Bronchial epithelial cell (primary cell): ENCODE results near the gene RFX8. TPM values are rescaled to one million over a fixed set of nuclear protein-coding genes. Genes with fewer than 3 reads are reported as not detected.
"Not testable (repeated sequence)": the region's sequence is repeated elsewhere in the genome, so short reads cannot be mapped to it uniquely, and the experiment has no call there.

ENCODE experiments used
- DNase-seq: peaks from one replicate; pipeline ENCODE4 v3.0.0-alpha.2; 2010; ENCODE audit warnings: low read depth
- FAIRE-seq: peaks from 2 replicates; lab custom pipeline; 2011; peaks lifted over from hg19 to GRCh38; lab: Jason Lieb, UNC
- H3K27me3 ChIP-seq: 2 replicates; pipeline ENCODE4 v1.5.1; 2011; ENCODE audit warnings: low read length; ENCODE audit not compliant: control insufficient read depth, insufficient read depth
- H3K36me3 ChIP-seq: 2 replicates; pipeline ENCODE4 v1.5.1; 2011; ENCODE audit warnings: low read length; ENCODE audit not compliant: control insufficient read depth, insufficient read depth
- H3K4me3 ChIP-seq: 2 replicates; pipeline ENCODE4 v1.5.1; 2011; ENCODE audit warnings: mild to moderate bottlenecking, low read depth, low read length, control low read depth
- total RNA-seq: library from RNA; depleted of rRNA; stranded (reverse); fragments of >200 nt; gene quantifications from 2 replicates; pipeline ENCODE4 v1.2.1, GENCODE V29; 2014
- TF ChIP-seq, protein P1 (sequence below): IDR thresholded peaks from 2 replicates; pipeline ENCODE4 v1.5.1; 2011; ENCODE audit warnings: mild to moderate bottlenecking, moderate library complexity, low read length, control low read depth, inconsistent platforms; ENCODE audit not compliant: insufficient read depth, severe bottlenecking

RFX8 gene
- total RNA-seq, 1 donor from 2014 or later: not detected

DNA sequence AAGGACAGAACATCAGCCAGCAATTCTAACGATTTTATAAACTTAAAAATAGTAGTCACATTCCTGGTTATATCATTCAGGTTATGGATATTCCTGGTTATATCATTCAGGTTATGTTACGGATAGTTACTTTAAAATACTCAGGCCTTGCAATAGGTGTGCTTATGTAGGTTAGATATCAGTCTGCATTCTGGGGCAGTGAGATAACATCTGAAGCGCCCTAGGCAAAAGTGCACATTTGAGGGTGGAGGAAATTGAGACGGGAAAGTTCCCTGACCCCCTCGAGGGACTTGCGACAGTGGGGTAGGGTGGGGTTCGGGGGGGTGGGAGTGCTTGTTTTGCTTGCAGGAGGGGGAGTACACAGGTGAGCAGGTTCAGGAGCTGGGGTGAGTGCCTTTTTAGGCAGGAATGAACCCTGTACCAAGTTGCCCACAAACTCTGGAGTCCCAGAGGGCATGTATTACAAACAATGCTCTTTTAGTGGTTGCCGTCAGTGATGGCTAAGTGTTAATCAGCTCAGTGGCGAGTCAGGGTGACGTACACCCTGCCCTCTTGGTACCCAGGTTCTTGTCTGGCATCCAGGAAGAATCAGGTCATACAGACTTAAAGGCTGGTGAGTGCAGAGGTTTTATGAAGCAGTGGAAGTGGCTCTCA, 119.4 kb downstream of the RFX8 start:
- DNase-seq: peak; percentile 84
- FAIRE-seq: no peak
- no peaks in the 10 kb centered on the region for H3K36me3 ChIP-seq
- TF ChIP-seq, protein P1, sequence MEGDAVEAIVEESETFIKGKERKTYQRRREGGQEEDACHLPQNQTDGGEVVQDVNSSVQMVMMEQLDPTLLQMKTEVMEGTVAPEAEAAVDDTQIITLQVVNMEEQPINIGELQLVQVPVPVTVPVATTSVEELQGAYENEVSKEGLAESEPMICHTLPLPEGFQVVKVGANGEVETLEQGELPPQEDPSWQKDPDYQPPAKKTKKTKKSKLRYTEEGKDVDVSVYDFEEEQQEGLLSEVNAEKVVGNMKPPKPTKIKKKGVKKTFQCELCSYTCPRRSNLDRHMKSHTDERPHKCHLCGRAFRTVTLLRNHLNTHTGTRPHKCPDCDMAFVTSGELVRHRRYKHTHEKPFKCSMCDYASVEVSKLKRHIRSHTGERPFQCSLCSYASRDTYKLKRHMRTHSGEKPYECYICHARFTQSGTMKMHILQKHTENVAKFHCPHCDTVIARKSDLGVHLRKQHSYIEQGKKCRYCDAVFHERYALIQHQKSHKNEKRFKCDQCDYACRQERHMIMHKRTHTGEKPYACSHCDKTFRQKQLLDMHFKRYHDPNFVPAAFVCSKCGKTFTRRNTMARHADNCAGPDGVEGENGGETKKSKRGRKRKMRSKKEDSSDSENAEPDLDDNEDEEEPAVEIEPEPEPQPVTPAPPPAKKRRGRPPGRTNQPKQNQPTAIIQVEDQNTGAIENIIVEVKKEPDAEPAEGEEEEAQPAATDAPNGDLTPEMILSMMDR: no peak
- H3K4me3 ChIP-seq: no peak overlapping the region
- H3K27me3 ChIP-seq: no peaks in the 10 kb centered on the region

DNA sequence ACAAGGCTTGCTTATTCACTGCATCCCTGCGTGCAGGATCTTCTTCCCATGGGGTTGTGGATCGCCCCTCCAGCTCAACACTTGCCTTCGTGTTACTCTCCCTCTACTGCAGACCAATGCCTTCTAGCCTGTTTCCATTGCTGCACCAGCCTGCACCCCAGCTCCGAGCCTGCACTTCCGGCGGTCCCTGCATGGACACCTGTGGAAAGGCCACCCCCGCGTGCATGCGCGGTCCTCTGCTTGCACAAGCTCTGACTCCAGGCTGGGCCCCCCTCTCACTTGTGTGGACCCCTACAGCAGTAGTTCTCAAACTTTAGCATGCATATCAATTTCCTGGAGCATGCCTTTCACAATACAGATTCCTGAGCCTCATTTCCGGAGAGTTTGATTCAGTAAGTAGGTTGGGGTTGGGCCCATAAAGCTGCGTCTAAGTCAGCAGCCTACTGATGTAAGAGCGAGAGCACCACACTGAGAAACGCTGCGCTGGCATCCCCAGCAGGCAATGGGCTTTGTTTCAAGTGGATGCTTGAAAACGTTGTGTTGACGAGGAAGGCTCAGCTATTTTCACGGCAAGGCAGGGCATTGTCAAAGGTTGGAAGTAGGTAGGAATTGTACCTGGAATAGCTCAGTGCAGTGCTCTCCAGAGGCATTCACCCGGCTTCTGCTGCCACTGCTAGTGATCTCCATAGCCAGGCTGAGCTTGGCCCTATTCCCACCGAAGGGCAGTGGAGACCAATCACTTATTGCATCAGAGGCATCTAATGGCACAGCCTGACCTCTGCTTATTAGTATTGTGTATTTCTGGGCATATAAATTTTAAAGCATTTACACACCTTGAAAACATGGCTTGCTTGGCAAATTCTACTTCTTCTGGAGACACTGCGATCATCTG, 120.2 kb downstream of the RFX8 start:
- DNase-seq: no peak
- FAIRE-seq: no peak
- no peaks in the 10 kb centered on the region for H3K27me3 ChIP-seq
- no peak overlapping the region for H3K4me3 ChIP-seq
- TF ChIP-seq, protein P1: no peak
- H3K36me3 ChIP-seq: no peaks in the 10 kb centered on the region

DNA sequence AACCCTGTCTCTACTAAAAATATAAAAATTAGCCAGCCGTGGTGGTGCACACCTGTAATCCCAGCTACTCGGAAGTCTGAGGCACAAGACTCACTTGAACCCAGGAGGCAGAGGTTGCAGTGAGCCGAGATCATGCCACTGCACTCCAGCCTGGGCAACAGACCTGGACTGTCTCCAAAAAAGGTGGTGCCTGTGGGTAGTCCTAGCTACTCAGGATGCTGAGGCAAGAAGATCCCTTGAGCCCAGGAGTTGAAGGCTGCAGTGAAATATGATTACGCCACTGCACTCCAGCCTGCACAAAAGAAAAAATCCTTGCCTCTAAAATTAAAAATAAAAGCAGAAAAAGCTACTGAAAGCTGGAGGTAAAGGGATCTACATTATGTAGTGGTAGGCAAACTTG, 122.3 kb downstream of the RFX8 start:
- not testable (repeated sequence) for DNase-seq, FAIRE-seq, H3K36me3 ChIP-seq, H3K4me3 ChIP-seq, H3K27me3 ChIP-seq

DNA sequence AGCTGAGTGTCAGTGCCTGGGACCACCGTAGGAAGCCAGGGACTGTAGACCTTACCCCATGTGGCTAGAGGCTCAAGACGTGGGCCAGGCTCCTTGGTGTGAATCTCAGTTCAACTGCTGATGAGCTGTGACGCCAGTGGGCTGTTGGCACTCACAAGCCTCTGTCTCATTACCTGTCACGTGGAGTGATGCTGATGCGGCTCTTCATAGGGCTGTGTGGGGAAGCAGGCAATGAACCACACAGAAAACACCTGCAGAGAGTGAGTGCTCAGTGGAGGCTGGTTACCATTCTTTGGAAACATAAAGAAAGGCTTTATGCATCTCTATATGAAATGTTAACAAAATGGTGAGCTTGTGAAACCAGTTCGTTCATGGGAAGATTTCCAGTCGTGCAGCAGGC, 123.7 kb downstream of the RFX8 start:
- H3K27me3 ChIP-seq: no peaks in the 10 kb centered on the region
- no peaks in the 10 kb centered on the region for H3K36me3 ChIP-seq
- FAIRE-seq: no peak
- no peak for DNase-seq
- TF ChIP-seq, protein P1: no peak
- no peak overlapping the region for H3K4me3 ChIP-seq

DNA sequence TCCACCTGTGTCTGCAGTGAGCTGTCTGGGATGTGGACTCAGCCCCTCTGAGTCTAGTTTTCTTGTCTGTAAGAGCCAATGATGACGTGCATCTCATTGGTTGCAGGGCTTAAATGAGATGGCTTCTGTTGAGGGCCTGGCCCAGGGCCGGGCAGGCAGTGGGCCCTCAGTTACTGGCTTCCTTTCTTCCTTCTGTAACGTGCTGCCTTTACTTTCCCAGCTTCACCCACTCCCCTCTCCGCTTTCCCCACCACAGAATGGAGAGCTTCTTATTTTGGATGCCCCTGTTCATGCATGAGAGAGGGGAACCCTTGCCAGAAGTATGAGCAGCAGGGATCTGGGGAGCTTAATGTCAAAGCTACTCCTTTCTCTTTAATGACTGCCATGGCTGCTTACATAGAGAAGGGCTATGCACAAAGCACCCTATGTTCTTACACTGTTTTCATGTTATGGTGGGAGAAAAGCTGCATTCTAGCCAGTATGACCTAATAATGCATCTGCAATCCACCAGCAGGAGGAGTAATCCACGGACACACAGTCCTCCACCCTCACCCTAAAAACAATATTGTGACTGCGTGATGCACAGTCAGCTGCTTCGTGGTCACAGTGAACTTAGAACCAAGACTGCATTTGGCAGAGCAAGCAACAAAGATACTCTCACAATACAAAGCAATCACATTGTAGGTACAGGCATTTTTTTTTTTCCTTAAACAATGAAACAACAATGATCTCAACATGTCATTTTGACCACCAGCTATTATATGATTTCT, 124.8 kb downstream of the RFX8 start:
- Histone ChIP-seq H3K36me3 (no peaks in the 10 kb centered on the region), H3K27me3 (no peaks in the 10 kb centered on the region), H3K4me3 (no peak overlapping the region)
- FAIRE-seq (no peak), DNase-seq (peak; percentile 32)
- TF ChIP-seq, protein P1: peak; percentile 26

DNA sequence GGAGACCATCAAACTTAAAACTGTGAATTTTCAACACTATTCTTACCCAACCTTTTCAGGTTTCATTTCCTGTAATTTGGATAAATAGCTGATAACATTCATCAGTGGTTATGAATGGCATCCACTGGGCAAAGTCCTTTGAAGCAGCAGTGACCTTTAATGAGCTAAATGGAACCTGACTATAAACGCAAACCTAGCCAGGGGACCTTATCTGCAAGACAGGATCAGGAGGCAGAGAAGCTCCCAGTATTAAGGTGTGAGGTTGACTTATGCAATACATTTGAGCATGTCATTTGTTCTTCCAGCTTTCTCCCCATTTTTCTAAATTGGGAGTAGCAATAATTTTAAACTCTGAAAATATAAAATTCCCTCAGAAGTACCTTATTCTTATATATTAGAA, 126.0 kb downstream of the RFX8 start:
- Histone ChIP-seq H3K4me3 (no peak overlapping the region), H3K27me3 (no peaks in the 10 kb centered on the region), H3K36me3 (no peaks in the 10 kb centered on the region)
- TF ChIP-seq, protein P1: no peak
- FAIRE-seq (no peak), DNase-seq (no peak)
